Activated naive CD4-positive, alpha-beta T cell treated with anti-CD3 and anti-CD28 coated beads, Interleukin-2, amount 50 U/mL, for 16 hours (primary cell): ENCODE results near the gene FER.
"Not testable (repeated sequence)": the region's sequence is repeated elsewhere in the genome, so short reads cannot be mapped to it uniquely, and the experiment has no call there.

Experiments
- DNase-seq: peaks from one replicate; pipeline ENCODE4 v3.0.0-alpha.2; 2020

The FER gene

DNA sequence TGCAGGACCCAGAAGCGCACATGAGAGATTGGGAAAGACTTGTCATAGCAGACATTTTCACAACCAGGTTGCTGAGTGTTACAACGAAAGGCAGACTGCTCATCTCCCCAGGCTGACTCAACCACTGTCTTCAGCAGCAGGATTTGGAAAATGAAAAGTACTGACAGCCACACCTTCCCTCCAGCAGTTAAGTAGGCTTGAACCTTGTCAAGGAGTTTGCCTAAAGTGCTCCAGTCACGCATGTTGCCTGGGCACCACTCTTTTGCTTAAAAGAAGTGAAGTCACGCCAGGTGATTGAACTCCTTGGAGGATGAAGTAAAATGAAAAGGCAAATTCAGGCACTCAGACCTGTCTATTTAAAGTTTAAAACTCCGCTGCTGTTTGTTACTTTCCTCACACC, 304.5 kb downstream of the FER start:
- not testable (repeated sequence) for DNase-seq

DNA sequence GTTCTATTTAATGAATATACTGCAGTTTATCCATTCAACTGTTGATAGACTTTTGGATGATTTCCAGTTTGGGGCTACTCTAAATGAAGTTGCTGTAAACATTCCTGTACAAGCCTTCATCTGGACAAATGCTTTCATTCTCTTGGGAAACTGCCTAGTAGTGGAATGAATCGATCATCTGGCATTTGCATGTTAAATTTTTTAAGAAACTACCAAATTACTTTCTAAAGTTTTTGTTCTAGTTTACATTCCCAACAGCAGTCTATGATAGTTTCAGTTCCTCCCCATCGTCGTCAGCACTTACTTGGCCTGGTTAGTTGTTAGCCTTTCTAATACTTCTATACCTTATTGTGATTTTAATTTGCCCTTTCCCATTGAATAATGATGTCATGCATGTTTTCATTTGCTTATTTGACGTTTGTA, 306.3 kb downstream of the FER start:
- DNase-seq, result no peak

DNA sequence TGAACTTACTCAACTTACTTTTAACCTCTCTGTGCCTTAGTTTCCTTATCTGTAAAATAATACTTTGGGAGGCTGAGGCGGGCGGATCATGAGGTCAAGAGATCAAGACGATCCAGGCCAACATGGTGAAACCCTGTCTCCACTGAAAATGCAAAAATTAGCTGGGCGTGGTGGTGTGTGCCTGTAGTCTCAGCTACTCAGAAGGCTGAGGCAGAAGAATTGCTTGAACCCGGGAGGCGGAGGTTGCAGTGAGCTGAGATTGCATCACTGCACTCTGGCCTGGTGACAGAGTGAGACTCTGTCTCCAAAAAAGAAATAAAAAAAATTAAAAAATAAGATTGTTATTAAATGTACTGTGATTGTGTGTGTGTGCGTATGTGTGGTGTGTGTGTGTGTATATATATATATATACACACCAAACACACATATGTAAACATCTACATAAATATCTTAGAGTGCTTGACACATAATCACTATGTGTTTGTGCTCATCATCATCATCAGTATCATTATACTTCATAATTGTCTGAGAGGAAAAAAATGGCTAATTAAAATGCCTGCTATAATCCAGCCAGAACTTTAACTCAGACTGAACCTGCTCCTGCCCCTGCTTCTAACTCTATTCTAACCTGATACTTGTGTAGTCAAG, 312.8 kb downstream of the FER start:
- no peak for DNase-seq

DNA sequence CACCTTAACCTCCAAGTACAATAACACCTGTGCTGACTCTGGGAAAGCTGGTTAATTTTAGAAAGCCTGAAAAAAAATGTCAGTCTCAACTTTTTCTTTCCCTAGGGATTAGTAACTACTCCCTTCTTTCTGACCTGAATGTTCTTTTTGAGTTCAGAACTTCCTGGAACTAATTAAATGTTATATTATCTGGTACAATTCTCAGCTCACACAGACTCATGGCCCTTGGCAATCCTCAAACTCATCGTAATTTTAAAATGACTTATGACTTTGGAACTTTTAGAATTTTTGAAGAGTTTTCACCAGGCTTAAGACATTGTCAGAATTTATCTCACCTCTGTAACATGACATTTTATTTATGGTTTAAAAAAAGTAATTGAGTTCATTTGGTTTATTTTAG, 315.0 kb downstream of the FER start:
- no peak for DNase-seq

DNA sequence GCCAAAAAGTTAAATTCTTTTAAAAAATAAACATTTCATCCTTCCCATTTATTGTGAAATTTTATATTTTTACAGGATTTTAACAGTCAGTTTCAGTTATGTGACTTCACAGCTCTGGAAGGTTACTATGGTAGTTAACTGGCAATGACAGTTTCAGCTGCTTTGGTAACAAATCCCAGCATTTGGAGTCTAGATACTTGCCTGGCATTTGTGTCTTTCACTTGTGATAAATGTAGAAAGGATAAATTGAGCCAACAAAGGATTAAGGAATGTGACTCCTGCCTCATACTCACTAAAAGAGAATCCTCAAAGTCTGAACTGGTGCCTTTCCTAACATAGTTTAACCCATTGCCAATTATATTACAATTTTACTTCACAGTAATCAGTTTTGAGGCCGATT, 315.5 kb downstream of the FER start:
- DNase-seq, result no peak

DNA sequence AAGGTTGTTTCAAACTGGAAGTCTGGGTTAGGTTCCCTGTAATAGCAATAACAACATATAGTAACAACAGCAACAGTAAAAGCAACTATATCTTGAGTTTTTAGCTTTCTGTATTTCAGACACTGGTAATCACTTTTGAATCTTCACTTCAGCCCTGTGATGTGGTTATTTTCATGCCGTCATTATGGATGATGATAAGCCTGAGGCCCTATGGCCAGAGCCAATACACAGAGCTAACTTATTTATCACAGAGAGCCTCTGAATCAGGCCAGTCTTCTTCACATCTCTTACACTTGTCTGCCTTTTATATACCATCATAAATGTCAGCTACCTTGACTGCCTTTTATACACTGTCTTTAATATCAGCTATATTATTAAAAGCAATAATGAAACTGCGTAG, 329.0 kb downstream of the FER start:
- no peak for DNase-seq

DNA sequence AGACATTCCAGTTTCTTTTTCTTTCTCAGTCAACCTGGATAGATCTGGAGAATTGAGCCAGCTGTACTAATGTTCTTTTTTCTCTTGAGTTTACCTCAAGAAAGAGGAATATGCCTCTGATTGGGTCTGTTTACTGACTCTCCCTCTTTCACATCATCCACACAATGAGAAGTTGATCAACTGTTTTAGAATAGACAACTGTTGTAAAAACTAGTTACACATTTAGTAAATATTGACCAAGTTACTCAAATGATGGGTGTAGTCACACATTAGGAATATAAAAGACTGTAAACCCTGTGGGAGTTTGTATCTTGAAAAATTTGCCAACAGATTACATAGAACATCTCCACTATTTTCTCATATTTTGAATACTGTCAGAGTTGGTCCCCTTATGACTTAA, 330.8 kb downstream of the FER start:
- DNase-seq, result no peak

DNA sequence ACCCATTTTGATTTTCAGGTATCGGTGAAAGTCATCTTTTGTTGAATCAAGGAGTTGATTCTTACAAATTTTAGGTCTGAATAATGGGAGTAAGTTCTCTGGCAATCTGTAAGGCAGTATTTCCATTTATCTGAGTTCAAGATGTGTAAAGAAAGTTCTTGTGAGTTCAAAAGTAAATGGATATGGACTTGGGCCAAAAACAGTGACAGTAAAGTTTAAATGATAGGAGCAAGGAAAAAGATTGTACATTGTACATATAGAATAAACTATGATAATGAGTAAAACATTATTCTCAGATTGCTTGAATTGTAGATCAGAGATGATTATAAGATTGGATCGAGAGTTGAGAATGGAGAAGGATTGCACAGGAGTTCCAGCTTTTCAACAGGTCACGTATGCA, 332.8 kb downstream of the FER start:
- no peak for DNase-seq

DNA sequence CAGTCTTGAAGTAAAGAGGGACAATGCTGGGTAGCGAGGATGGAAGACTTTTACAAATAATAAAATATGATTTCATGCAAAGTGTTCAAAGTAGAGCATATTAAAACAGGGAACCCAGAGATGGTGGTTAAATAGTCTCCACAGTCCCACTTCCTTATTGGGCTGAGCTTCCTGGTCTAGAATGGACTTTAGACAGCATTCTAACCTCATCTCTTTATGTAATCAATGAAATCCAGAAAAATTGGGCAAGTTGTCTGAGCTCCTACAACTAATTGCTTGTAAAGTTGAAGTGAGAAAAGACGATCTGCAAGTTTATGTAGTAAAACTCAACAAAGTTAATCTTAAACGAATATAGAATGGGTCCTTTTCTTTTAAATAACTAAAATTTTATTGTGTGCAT, 333.2 kb downstream of the FER start:
- DNase-seq, result no peak

DNA sequence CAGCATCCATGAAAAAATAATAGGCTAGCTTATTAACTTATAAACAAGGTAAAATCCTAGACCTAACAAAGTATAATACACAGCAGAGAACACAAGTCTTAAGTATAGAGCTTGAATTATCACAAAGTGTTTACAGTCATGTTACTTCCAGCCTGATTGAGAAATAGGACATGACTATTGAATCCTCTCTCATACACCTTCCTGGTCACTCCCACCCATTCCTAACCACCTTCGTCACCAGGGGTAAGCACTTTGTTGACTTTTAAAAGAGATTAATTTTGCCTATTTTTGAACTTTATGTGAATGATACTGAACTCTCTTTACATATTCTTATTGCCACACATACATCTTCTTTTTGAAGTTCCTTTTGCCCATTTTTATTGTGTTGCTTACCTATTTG, 336.2 kb downstream of the FER start:
- DNase-seq, result no peak

DNA sequence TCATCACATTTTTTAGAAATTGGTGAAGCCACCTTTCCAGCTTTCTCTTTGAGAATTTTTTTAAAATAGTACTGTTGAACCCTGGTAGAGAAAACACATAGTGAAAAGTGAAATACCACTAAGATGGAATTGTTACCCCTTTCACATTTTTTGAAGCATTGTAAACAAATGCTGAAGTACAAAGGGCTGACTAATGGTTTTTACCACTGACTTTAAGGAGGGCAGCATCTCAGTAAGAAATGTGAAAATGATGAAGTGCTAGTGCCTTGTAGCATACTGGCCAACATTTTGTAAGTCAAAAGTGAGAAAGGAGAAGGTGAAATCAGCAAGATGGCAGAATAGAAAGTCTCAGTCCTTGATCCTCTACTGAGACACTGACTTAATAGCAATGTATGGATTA, 341.5 kb downstream of the FER start:
- no peak for DNase-seq

DNA sequence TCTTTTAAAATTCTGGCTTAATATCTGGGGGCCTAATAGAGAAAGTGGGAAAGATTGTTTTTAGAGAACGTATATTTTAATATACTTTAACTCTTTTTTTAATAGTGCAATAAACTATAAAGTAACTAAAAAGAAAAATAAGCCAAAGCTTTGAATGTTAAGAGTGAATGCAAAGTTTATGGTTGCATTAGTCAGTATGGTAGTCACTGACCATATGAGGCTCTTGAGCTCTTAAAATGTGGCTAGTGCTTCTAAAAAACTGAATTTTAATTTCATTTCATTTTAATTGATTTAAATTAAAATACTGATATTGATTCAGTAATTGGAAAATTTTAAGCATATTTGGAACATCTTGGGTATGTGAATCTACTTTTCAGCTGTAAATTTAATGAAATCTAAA, 351.4 kb downstream of the FER start:
- no peak for DNase-seq

DNA sequence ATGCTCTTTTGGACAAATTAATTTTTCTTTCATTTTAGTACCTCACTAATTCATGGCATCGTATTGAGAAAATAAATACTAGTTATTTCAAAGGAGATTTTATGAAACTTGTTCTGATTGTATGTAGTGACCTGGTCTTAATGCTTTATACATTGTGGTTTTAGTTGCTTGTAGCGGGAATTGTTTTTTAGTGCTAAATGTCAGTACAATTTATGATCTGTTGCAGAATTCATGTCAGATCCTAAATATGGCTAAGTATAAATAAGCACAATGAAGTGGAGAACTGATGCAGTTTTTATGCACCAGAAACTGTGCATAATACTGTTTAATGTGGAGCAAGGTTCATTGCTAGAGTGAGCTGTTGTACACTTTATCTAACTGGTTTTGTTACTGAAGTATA, 353.3 kb downstream of the FER start:
- no peak for DNase-seq

DNA sequence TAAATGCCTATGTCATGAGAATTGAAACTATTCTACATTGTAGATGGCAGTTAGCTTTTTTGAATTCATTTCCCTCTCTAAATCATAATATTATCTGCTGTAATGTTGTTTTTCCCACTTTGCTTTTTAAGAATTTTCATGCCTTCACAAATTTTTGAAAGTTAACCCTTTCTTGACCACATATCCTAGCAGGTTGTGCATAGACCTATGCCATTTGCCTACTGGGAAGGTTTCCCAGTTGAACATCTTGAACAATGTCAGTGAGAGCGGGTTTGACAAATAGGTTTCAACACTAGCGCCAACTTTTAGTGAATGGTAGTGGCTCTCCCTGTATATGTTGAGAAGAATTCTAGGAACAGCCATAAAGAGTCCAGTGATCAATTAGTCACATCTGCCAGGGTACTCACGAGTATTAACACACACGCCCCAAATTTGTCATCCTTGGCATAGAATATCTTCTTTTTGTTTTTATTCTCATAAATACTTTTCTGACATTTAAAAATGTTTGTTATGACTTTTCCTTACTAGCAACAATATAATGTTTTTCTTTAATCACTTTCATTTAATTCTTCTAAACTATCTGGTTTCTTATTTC, 354.5 kb downstream of the FER start:
- no peak for DNase-seq

DNA sequence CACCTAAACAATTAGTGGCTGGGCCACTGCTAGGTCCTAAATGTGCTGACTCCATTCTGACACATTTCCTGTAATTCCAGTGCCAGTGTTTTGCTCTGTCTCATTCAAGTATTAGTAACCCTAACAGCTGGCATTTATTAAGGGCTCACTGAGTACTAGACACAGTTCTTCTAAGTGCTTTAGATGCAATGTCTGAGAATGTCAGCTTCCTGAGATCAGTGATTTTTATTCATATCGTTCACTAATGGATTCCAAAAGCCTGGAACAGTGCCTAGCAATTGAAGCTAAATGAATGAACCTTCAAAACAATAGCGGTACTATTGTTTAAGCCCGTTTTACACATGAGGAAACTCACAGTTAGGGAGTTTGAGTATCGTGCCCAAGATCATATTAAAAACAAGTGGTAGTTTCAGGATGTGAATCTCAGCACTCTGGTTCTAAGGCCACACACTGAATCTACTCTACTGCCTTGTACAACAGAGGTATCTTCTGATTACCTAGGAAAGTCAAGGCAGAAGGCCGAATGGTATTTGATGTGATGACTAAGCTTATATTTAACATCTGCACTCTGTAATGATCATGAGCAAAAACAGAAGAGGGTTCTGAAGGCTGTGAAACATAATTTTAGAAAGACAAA, 358.1 kb downstream of the FER start:
- no peak for DNase-seq

DNA sequence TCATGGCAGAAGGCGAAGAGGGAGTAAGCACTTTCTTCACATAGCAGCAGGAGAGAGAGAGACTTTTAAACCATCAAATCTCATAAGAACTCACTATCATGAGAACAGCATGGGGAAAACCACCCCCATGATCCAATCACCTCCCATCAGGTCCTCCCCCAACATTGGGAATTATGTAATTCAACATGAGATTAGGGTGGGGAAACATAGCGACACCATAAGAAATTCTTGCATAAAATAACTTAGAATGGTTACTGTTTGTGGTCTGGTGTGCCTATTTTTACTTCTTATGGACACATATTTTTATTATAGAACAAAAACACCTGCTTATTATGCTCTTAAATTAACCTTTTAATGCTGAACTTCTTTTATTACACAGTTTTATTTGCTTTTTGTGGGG, 364.0 kb downstream of the FER start:
- no peak for DNase-seq

DNA sequence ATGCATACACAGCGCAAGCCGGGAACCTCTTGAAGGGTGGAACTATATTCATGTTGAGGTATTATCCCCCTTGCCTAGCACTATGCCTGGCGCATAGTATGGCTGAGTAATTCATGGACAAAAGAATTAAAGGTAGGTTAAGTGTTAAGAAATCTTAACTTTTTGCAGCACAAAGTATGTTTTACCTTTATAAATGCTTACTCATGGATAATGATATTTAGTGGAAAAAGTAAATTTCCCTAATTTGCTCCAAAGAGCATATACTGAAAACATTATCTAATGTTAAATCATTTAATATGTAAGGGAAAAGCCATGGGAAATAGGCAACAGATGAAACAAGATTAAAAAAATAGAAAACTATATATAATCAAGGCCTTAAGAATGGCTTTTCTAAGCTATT, 365.9 kb downstream of the FER start:
- no peak for DNase-seq

DNA sequence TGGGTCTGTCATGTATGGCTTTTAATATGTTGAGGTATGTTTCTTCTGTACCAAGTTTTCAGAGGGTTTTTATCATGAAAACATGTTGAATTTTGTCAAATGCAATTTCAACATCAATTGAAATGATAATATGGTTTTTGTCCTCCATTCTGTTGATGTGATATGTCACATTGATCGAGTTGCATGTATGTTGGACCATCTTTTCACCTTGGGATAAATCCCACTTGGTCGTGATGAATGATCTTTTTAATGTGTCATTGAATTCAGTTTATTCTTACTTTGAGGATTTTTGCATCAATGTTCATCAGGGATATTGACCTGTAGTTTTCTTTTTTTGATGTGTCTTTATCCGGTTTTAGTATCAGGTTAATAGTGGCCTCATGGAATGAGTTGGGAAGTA, 373.5 kb downstream of the FER start:
- no peak for DNase-seq

DNA sequence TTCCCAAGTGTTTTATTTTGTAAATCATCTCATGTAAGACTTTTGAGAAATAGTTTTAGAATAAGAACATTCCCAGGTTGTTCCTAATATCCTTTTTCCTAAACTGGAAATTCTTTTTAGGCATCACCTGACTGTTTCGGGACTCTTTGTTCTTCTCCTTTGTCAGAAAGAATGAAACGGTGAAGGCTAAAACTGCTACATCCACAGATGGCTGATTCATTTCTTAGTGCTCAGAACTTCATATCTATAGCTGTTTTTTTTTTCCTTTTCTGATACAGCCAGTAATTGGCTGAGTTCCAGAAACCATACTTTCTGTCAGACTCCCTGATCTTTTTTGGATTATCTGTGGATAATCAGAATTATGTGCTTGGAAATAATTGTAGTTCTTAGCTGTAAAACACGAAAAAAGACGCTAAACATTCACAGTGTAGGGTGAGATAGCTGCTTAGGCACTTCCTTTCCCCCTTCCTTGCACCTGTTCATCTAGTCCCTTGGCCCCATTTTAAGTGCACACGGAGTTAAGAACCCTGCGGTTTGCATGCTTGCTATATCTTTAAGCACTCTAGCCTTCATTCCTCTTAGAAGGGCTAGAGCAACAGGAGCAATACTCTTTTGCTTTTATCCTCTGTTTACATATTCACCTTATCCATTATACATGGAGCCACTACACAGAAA, 378.2 kb downstream of the FER start:
- no peak for DNase-seq

DNA sequence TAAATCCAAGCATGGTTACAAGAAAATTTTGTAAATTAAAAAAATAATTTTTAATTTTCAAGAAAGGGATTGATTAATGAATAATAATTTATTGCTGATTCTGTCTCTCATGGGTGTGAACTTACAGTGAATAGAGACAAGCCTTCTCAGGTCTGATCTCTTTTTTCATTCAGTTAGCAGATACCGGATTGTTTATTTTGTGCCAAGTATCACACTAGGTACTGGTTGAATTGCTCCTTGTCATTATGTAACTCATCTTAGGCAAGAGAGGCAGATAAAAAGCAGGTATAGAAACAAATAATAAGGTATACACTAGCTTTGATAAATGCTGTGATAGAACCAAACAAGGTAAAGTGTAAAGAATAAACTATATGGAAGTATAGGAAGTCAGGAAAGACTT, 378.8 kb downstream of the FER start:
- no peak for DNase-seq

DNA sequence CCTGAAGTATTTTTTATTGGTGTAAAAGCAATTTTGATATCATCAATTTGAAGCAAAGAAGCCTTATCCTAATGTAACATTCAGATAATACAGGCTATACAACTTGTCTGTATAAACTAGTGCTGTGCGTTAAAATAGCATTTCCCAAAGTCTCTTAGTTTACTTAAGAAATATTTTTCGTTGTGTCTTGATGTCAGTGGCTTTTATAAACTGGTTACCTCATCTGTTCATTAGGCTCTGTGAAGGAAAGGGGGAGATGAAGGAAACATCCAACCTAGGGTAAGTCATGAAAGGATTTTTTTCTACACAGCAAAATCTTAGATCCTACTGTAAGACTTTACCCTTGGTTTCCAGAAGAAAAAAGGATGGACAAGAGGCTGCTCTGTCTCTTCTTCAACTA, 389.2 kb downstream of the FER start:
- no peak for DNase-seq

DNA sequence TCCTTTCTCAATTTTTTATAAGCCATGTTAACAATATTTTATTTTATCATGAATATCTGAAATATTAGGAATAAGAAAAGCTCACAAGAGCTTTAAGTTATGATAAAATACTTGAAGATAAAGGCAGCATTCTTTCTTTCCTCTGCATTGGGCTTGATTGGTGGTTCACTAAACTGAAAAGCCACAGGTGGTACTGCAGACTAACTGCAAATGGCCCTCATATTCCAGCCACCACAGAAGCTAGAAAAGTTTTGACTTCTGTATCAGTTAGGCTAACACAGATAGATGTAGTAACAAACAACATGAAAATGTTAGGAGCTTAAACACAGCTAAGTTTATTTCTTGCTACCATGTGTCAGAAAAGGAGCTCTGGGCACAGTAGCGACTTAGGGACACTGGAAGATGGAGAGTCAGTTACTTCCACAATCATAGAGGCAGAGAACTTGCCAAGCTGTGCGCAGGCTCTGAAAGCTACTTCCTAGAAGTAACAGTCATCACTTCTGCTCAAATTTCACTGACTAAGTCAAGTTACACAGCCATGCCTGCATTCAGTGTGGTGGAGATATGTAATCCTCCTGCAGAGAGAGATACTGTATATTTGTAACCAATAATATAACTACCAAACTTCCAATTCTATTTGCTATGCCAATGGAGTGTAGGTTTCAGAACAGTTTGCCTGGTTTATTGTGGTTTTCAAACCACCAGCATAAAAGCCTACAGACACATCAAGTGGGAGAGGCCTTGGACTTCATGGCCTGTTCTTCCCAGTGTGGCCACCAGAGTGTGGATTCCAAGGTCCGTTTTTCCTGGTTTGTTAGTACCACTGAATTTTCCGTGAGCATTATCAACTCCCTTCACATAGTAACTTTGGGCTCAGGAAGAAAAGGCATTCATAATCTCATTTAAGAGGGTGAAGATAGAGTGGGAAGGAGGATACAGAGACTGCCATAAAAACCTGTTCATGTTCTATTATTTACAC, 393.8 kb downstream of the FER start:
- no peak for DNase-seq

DNA sequence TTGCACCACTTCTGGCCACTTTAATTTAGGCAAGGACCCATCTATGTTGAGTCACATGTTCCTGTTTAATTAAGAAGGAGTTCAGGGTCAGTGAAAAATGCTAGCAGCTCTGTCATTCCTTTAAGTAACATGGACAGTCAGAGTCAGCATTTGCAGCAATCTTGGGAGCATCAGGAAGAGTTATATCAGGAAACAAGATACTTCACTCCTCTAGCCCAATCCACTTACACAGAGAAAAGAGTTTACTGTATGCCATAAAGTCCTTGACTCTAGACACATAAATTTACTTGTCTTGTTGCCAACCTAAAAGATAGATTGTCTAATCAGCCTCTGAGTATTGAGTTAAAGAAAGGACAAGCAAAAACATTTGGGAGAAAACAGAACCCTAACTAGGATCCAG, 395.3 kb downstream of the FER start:
- DNase-seq, result no peak
